GM10248 (cell line): ENCODE data around the gene SNCA.

Source experiments
- CTCF ChIA-PET: fragments of 300-600 bp; sonication (Branson Sonifier 250); formaldehyde crosslinking; extraction: SDS; loops from one replicate; lab custom pipeline; 2021; ENCODE audit warnings: antibody characterized with exemption; lab: Yijun Ruan, JAX
- POLR2A ChIA-PET: fragments of 350-650 bp; sonication (Branson Sonifier 250); formaldehyde crosslinking; extraction: SDS; loops from one replicate; lab custom pipeline; 2020; ENCODE audit warnings: antibody characterized with exemption; lab: Yijun Ruan, JAX
- DNase-seq: peaks from one replicate; pipeline ENCODE4 v3.0.0; 2012; ENCODE audit errors: extremely low spot score
- TF ChIP-seq, protein P1 (sequence below): IDR thresholded peaks from 2 replicates; pipeline ENCODE4 v1.5.1; 2012; ENCODE audit warnings: mild to moderate bottlenecking, low read depth; ENCODE audit errors: extremely low read depth, missing control alignments, control extremely low read depth

The SNCA gene

DNA sequence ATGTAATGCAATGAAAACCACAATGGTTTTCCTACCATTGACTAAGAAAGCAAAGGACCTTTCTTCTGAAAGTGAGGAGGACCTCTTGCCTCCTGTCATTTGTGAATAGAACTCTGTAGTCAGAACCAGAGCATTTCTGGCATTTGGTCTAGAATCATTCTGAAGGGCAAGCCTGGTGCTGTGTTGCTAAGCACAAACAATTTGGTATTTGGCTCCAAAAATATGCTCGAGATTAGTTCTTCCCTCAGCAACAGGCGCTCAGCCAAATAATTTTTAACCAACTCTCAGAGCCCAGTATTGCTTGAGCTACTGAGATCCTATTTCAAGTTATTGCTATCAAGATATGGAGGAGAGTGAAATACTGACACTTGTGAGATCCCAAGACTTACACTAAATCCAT lies 71.0 kb downstream of the SNCA start:
- TF ChIP-seq, protein P1, sequence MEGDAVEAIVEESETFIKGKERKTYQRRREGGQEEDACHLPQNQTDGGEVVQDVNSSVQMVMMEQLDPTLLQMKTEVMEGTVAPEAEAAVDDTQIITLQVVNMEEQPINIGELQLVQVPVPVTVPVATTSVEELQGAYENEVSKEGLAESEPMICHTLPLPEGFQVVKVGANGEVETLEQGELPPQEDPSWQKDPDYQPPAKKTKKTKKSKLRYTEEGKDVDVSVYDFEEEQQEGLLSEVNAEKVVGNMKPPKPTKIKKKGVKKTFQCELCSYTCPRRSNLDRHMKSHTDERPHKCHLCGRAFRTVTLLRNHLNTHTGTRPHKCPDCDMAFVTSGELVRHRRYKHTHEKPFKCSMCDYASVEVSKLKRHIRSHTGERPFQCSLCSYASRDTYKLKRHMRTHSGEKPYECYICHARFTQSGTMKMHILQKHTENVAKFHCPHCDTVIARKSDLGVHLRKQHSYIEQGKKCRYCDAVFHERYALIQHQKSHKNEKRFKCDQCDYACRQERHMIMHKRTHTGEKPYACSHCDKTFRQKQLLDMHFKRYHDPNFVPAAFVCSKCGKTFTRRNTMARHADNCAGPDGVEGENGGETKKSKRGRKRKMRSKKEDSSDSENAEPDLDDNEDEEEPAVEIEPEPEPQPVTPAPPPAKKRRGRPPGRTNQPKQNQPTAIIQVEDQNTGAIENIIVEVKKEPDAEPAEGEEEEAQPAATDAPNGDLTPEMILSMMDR = no peak
- DNase-seq = no peak
- POLR2A ChIA-PET = no interaction called here
- CTCF ChIA-PET = no interaction called here

DNA sequence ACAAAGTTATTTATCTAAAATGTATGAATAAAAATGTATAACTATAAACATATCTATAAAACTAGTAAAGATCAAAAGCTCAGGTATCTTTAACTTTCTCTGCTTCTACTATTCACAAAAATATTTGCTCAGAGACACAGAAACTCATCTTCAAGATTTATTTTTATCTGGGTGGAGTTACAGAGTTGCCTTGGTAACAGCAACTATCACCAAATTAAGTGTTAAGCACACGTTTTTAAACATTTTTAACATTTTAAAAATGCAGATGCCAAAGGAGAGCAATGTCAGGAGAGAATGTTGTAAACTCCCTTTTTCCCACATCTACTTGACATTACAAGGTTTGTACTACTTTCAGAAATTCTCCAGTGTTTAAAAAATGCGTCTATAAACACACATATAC lies 71.4 kb downstream of the SNCA start:
- no peak for DNase-seq
- POLR2A ChIA-PET = no interaction called here
- CTCF ChIA-PET = interaction anchor here (1.3 kb wide), 1 partner anchor 69 kb away, joined by 3 read pairs; no protein-coding TSS in a partner anchor

DNA sequence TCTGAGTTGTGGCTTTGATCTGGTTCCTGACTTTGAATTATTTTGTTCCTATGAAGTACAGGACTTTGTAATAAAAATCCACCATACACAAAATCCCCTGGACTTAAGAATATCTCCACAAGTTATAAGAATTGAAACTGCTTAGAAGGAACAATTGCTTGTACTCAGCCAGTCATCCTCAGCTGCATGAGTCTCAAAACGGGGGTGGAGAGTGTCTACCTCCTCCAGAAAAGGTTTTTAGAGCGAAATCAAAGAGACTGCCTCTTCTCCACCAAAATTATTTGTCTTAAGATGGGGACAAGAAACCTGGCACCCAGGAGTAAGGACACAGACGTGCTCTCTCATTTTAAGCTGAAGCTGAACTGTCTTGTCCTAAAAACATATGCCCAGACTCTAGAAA lies 74.7 kb downstream of the SNCA start:
- POLR2A ChIA-PET = no interaction called here
- CTCF ChIA-PET = no interaction called here

More for the DNA sequence above, 71.4 kb downstream of the SNCA start:
- TF ChIP-seq, protein P1 = no peak

DNA sequence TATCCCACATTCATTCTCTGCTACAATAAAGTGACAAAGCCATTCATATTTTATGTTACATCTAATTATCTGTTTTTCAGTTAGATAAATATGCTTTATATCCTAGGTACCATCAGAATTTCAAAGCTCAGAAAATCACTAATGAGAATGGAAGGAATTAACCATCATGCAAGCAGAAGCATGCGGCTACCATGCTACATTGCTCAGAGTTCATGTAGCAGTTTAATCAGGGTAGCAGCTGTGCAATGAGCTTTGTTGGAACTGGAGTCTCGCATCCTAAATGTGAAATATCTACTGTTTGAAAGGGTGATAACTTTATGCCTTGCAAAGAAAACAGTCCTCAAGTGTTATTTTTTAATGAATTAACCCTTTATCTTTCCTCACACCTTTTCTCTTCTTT lies 77.5 kb downstream of the SNCA start:
- ChIA-PET POLR2A (no interaction called here), CTCF (interaction anchor here (1.0 to 1.5 kb wide), 2 partner anchors 11 to 73 kb away, joined by 3 read pairs; no protein-coding TSS in a partner anchor)
- no peak for DNase-seq
- TF ChIP-seq, protein P1 = no peak

More for the DNA sequence above, 74.7 kb downstream of the SNCA start:
- no peak for DNase-seq
- TF ChIP-seq, protein P1 = no peak

DNA sequence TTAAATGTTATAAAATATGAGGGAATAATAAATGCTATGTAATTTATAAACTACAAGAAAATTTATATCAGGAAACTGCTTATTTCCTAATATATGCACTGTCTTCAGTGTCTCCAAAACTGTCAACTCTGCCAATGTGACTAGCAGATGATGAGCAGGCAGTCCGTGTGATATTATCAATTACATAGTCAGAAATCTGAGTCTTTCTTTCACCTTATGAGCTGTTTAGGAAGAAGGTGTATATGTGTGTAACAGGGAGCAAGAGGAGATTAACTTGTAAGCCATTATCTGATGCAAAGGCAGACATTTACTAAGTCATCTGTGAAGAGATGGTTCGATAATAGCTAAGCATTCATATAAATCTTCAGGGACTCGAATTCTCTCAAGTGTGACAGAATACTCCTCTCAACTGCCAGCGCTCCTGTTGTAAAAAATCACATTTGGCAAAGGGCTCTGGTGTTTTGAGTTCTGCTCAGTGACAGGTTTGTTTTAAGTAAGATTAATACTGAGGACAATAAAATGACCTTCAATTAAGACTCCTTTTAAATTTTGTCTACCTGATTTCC lies 79.7 kb downstream of the SNCA start:
- CTCF ChIA-PET = no interaction called here
- POLR2A ChIA-PET = no interaction called here
- no peak for DNase-seq
- TF ChIP-seq, protein P1 = no peak

DNA sequence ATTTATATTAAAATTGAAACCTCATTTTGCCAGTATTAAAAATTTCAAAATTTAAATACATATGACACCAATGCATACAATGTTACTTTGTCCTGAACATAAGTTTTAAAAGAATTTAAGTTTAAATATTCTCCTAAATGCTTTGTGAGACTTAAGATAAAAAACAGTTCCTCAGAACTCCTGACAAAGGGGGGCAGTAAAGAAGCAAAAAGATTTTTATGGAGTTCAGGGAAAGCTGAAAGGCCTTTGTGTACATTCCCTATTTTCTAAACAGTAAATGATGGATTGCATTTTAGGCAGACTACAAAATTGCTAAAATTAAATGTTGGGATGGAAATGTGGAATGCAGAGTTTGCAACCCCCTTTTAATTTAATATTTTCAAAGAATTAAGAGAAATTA lies 81.7 kb downstream of the SNCA start:
- TF ChIP-seq, protein P1 = no peak
- CTCF ChIA-PET = interaction anchor here (1.1 kb wide), 1 partner anchor 36 kb away, joined by 3 read pairs; no protein-coding TSS in a partner anchor
- no peak for DNase-seq
- POLR2A ChIA-PET = no interaction called here
